OCI-LY7 (cell line): ENCODE measurements around the gene MYOF. TPM values are rescaled to one million over a fixed set of nuclear protein-coding genes. Genes with fewer than 3 reads are reported as not detected.

ENCODE experiments used
- BruUV-seq: library from RNA; stranded (reverse); fragments of 400-500 nt; replicated peaks from 2 replicates; lab custom pipeline; 2021; lab: Mats Ljungman, UMichigan
- CTCF ChIA-PET: fragments of 300-600 bp; sonication (Branson Sonifier 250); formaldehyde crosslinking; loops from one replicate; lab custom pipeline; 2022; ENCODE audit warnings: antibody characterized with exemption; ENCODE audit not compliant: unreplicated experiment; lab: Charles Lee
- POLR2A ChIA-PET: fragments of 300-600 bp; sonication (Branson Sonifier 250); formaldehyde crosslinking; loops from one replicate; lab custom pipeline; 2022; ENCODE audit warnings: antibody characterized with exemption; lab: Charles Lee
- DNase-seq: peaks from one replicate; pipeline ENCODE4 v3.0.0-alpha.2; 2015; ENCODE audit warnings: low spot score
- H2AFZ ChIP-seq: fragments of 200-600 bp; sonication (generic), shearing (Covaris generic); 2 replicates; pipeline ENCODE4 v1.6.1; 2014; ENCODE audit warnings: mild to moderate bottlenecking, antibody characterized with exemption, low read length, moderate library complexity
- H3K27ac ChIP-seq: fragments of 200-600 bp; sonication (generic); 2 replicates; pipeline ENCODE4 v1.5.1; 2014; ENCODE audit warnings: mixed run types, low read depth, mild to moderate bottlenecking, moderate library complexity, low read length, inconsistent platforms; ENCODE audit not compliant: poor library complexity, severe bottlenecking
- H3K36me3 ChIP-seq: fragments of 200-600 bp; sonication (generic); 2 replicates; pipeline ENCODE4 v1.6.1; 2014; ENCODE audit warnings: mild to moderate bottlenecking, antibody characterized with exemption, low read length, moderate library complexity, mixed read lengths; ENCODE audit not compliant: insufficient read depth
- H3K4me1 ChIP-seq: fragments of 200-600 bp; sonication (generic); 2 replicates; pipeline ENCODE4 v1.5.1; 2014; ENCODE audit warnings: mild to moderate bottlenecking, low read length; ENCODE audit not compliant: insufficient read depth, poor library complexity, severe bottlenecking
- H3K4me2 ChIP-seq: fragments of 200-600 bp; sonication (generic); 2 replicates; pipeline ENCODE4 v1.6.1; 2014; ENCODE audit warnings: mild to moderate bottlenecking, low read length
- H3K4me3 ChIP-seq: fragments of 200-600 bp; sonication (generic); 2 replicates; pipeline ENCODE4 v1.5.1; 2014; ENCODE audit warnings: mild to moderate bottlenecking, low read depth, low read length; ENCODE audit not compliant: poor library complexity, severe bottlenecking
- H3K79me2 ChIP-seq: fragments of 200-600 bp; sonication (generic); 2 replicates; pipeline ENCODE4 v1.6.1; 2016; ENCODE audit warnings: low read depth, mild to moderate bottlenecking, low read length, moderate library complexity, mixed read lengths; ENCODE audit not compliant: insufficient read depth
- H3K9me2 ChIP-seq: fragments of 200-600 bp; sonication (generic); 2 replicates; pipeline ENCODE4 v1.6.1; 2016; ENCODE audit warnings: mild to moderate bottlenecking, low read length, mixed read lengths; ENCODE audit not compliant: insufficient read depth
- H3K9me3 ChIP-seq: fragments of 200-600 bp; sonication (generic); 2 replicates; pipeline ENCODE4 v1.6.1; 2014; ENCODE audit warnings: mild to moderate bottlenecking, mixed run types, low read length, mixed read lengths
- H4K20me1 ChIP-seq: fragments of 200-600 bp; sonication (generic); 2 replicates; pipeline ENCODE4 v1.6.1; 2014; ENCODE audit warnings: mild to moderate bottlenecking, antibody characterized with exemption, low read length, moderate library complexity, mixed read lengths; ENCODE audit not compliant: insufficient read depth
- CTCF ChIP-seq: fragments of 200-600 bp; sonication (generic); conservative IDR thresholded peaks from 2 replicates; pipeline ENCODE4 v1.5.1; 2014; ENCODE audit warnings: mild to moderate bottlenecking, antibody characterized with exemption, low read length, moderate library complexity, mixed read lengths
- EZH2phosphoT487 ChIP-seq: fragments of 200-600 bp; sonication (generic); IDR thresholded peaks from 2 replicates; pipeline ENCODE4 v1.6.1; 2018; ENCODE audit warnings: low read depth, borderline replicate concordance, mild to moderate bottlenecking, mixed run types, antibody characterized with exemption, low read length, moderate library complexity, mixed read lengths
- intact Hi-C: fragments of 100-400 bp; cut with micrococcal nuclease; formaldehyde crosslinking; loops from one replicate; pipeline ENCODE4 v1.10.0; 2022; ENCODE audit not compliant: unreplicated experiment
- total RNA-seq, 2 experiments: library from RNA; depleted of rRNA in 1 of 2; stranded (reverse); fragments of >200 nt in 1 of 2; shearing (Covaris generic) in 1 of 2; gene quantifications; 2 replicates each; pipeline ENCODE4 v1.2.3, GENCODE V29; 2014 to 2022

Gene MYOF
- total RNA-seq, 2 experiments from 2014 or later: 0.42 TPM; not detected in 1

DNA sequence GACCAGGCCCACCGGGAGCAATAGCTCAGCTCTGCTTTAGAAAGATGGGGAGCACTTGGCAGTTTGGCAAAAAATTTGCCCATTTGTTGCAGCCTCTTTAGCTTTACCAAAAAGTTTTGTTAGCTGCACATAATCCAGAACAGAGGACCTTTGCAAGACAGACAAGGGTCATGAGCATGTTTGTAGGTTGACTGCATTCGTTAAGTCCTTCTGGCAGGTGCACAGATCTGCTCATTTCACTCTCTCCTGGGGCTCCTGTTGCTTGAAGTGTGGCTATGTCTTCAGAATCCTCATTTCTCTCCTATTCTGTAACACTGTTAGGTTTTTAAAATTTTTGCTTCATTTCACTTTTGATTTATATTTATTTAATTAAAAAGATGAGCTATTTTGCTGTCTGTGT, 96.8 kb downstream of the MYOF start:
- TF ChIP-seq EZH2phosphoT487 (no peak), CTCF (no peak)
- POLR2A ChIA-PET: interaction anchor here (0.6 to 1.3 kb wide), 4 partner anchors 11 to 121 kb away, joined by 3 to 5 read pairs (median 4); no protein-coding TSS in a partner anchor
- no peak overlapping the region for H3K4me2 ChIP-seq

GRCh38 chr10:93384006-93384405, 98.1 kb downstream of the MYOF start:
- ChIA-PET POLR2A (no interaction called here), CTCF (no interaction called here)
- TF ChIP-seq EZH2phosphoT487 (no peak), CTCF (no peak)
- Histone ChIP-seq H3K4me2 (no peak overlapping the region), H3K9me2 (no peaks in the 10 kb centered on the region), H2AFZ (no peak overlapping the region), H4K20me1 (no peaks in the 10 kb centered on the region), H3K27ac (no peak overlapping the region), H3K9me3 (no peaks in the 10 kb centered on the region), H3K4me1 (no peaks in the 10 kb centered on the region), H3K4me3 (no peak overlapping the region), H3K36me3 (no peaks in the 10 kb centered on the region), H3K79me2 (no peaks in the 10 kb centered on the region)
- DNase-seq: no peak
- intact Hi-C loops: no loop called here
- BruUV-seq: no TSS peak

More for the DNA sequence above, 96.8 kb downstream of the MYOF start:
- Histone ChIP-seq H3K79me2 (no peaks in the 10 kb centered on the region), H3K4me3 (no peak overlapping the region), H3K27ac (no peak overlapping the region), H3K4me1 (no peaks in the 10 kb centered on the region), H4K20me1 (no peaks in the 10 kb centered on the region), H3K9me2 (no peaks in the 10 kb centered on the region), H3K36me3 (no peaks in the 10 kb centered on the region), H3K9me3 (no peaks in the 10 kb centered on the region), H2AFZ (no peak overlapping the region)
- CTCF ChIA-PET: no interaction called here
- intact Hi-C loops: no loop called here
- no TSS peak for BruUV-seq
- no peak for DNase-seq

DNA sequence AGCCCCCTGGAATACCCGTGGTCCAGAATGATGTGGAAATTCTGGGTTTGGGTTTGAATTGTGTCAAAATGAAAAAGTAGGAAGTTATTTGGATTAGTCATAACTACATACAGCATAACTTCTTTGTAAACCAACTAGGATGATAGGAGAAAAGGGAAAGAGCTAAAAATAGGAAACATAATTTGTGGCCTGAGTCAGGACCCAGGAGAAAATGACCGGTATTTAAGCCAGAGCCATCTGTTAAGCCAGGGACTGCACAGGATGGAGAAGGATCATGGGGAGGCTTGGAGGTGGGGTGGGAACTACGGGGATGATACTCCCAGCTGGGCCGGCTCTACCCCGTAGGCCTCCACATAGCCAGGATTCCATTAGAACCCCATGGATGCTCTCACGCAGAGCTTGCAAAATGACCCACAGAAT, 98.6 kb downstream of the MYOF start:
- no peaks in the 10 kb centered on the region for H3K36me3 ChIP-seq
- no peaks in the 10 kb centered on the region for H3K4me1 ChIP-seq
- ChIA-PET CTCF (no interaction called here), POLR2A (interaction anchor here (0.6 kb wide), 1 partner anchor 43 kb away, joined by 6 read pairs; no protein-coding TSS in a partner anchor)
- H3K9me3 ChIP-seq: no peaks in the 10 kb centered on the region
- no peak for DNase-seq
- no peak overlapping the region for H3K4me2 ChIP-seq
- no peaks in the 10 kb centered on the region for H4K20me1 ChIP-seq
- no peak for TF ChIP-seq CTCF
- no peak for TF ChIP-seq EZH2phosphoT487
- no peaks in the 10 kb centered on the region for H3K9me2 ChIP-seq
- H3K79me2 ChIP-seq: no peaks in the 10 kb centered on the region
- intact Hi-C loops: no loop called here
- no peak overlapping the region for H3K27ac ChIP-seq
- BruUV-seq: no TSS peak
- no peak overlapping the region for H2AFZ ChIP-seq
- H3K4me3 ChIP-seq: no peak overlapping the region
